Type B pancreatic cell (in vitro differentiated cells): Measurements from ENCODE around the gene DCLK1. TPM values are rescaled to one million over a fixed set of nuclear protein-coding genes. Genes with fewer than 3 reads are reported as not detected.

ENCODE experiments used
- DNase-seq: peaks from one replicate; pipeline ENCODE4 v3.0.0; 2021; ENCODE audit warnings: mixed read lengths; ENCODE audit not compliant: unreplicated experiment; ENCODE audit errors: extremely low spot score
- H3K27ac Mint-ChIP-seq: 2 replicates; pipeline ENCODE4 v1.8.0; 2021; ENCODE audit warnings: mild to moderate bottlenecking, mixed read lengths
- H3K27me3 Mint-ChIP-seq: 2 replicates; pipeline ENCODE4 v1.8.0; 2021; ENCODE audit warnings: mixed read lengths
- H3K36me3 Mint-ChIP-seq: 2 replicates; pipeline ENCODE4 v1.8.0; 2021; ENCODE audit warnings: mixed read lengths
- H3K4me1 Mint-ChIP-seq: one replicate; pipeline ENCODE4 v1.8.0; 2021; ENCODE audit warnings: mixed read lengths; ENCODE audit not compliant: unreplicated experiment
- H3K4me3 Mint-ChIP-seq: 2 replicates; pipeline ENCODE4 v1.8.0; 2021; ENCODE audit warnings: mild to moderate bottlenecking, mixed read lengths
- H3K9me3 Mint-ChIP-seq: 2 replicates; pipeline ENCODE4 v1.8.0; 2021; ENCODE audit warnings: mixed read lengths
- CTCF ChIP-seq: fragments of 200-600 bp; sonication (generic); conservative IDR thresholded peaks from 2 replicates; pipeline ENCODE4 v1.5.0; 2021; ENCODE audit warnings: antibody characterized with exemption, mild to moderate bottlenecking
- total RNA-seq: library from RNA; stranded (reverse); gene quantifications from 2 replicates; pipeline ENCODE4 v1.2.1, GENCODE V29; 2021; ENCODE audit warnings: low replicate concordance

The DCLK1 gene
- total RNA-seq, 1 donor from 2014 or later = 47.1 TPM

DNA sequence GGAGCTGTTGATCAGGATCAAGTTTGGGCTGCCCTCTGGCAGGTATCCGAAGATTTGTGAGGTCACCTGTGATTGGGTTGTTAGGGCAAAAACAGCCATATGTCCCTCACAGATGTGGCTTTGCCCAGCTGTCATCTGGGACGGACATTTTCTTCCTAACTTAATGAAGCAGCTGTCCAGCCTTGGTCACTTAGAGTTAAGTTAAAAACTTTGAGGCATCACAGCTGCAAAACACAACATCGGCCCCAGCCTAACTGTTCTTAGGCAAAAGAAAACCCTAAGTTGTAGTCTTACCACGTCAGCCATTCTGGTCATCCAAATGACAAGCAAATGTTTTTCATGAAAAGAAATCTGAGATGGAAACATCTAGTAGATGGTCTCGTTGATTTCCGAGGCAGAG is 318.4 kb downstream of the DCLK1 start:
- no peak overlapping the region for H3K27ac Mint-ChIP-seq
- no peak for TF ChIP-seq CTCF
- H3K4me1 Mint-ChIP-seq = peaks cover 43% of the 10 kb centered on the region
- peaks cover 3% of the 10 kb centered on the region for H3K27me3 Mint-ChIP-seq
- H3K4me3 Mint-ChIP-seq = no peak overlapping the region
- DNase-seq = no peak
- no peaks in the 10 kb centered on the region for H3K9me3 Mint-ChIP-seq
- H3K36me3 Mint-ChIP-seq = peaks cover 4% of the 10 kb centered on the region

DNA sequence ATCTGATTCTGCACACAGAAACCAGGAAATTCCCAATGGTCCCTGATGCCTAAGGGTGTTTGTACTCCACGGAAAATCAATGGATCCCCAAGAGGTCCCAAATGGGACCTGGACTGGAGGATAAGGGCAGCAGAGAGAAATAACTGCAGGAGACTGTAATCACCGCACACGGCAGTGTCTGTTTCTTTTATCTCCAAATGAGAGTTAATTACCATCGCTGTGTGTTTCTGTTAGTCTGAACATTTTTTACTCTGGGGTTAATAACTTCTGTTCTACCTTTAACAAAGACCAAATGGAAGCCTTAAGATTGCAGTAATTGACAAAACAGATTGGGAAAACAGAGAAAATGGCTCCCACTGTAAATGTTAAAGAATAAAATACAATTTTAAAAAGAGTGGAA is 320.9 kb downstream of the DCLK1 start:
- TF ChIP-seq CTCF = no peak

GRCh38 chr13:35808846-35809245 is 322.3 kb downstream of the DCLK1 start:
- no peak for TF ChIP-seq CTCF
- no peak overlapping the region for H3K27ac Mint-ChIP-seq
- H3K4me3 Mint-ChIP-seq = no peak overlapping the region
- no peak for DNase-seq
- peaks cover 33% of the 10 kb centered on the region for H3K4me1 Mint-ChIP-seq
- no peaks in the 10 kb centered on the region for H3K9me3 Mint-ChIP-seq
- peaks cover 7% of the 10 kb centered on the region for H3K36me3 Mint-ChIP-seq
- peaks cover 6% of the 10 kb centered on the region for H3K27me3 Mint-ChIP-seq

More for the DNA sequence above, 320.9 kb downstream of the DCLK1 start:
- peaks cover 7% of the 10 kb centered on the region for H3K36me3 Mint-ChIP-seq
- H3K4me3 Mint-ChIP-seq = no peak overlapping the region
- no peaks in the 10 kb centered on the region for H3K9me3 Mint-ChIP-seq
- peaks cover 6% of the 10 kb centered on the region for H3K27me3 Mint-ChIP-seq
- H3K4me1 Mint-ChIP-seq = peaks cover 43% of the 10 kb centered on the region
- no peak overlapping the region for H3K27ac Mint-ChIP-seq
- no peak for DNase-seq

DNA sequence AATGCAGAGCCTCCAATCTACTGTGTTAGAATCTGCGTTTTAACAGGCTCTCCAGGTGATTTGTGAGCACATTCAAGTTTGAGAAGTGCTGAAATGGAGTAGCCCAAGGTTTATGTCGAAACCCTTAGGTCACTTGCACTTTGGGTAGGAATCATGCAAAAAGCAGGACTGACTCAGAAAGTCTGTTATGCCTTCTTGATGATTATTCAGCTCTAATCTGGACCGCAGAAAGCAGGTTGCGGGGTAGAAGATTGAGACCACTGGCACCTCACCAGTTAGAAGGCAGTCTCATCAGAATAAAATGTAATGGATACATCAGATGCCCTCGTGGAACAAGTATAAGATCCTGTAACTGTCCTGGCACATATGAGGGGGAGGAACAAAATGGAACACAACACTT is 326.3 kb downstream of the DCLK1 start:
- TF ChIP-seq CTCF = no peak
- Mint-ChIP-seq H3K27me3 (peaks cover 3% of the 10 kb centered on the region), H3K4me1 (peaks cover 20% of the 10 kb centered on the region), H3K36me3 (peaks cover 7% of the 10 kb centered on the region), H3K9me3 (no peaks in the 10 kb centered on the region), H3K4me3 (no peak overlapping the region), H3K27ac (no peak overlapping the region)
- DNase-seq = no peak

GRCh38 chr13:35797991-35798390 is 333.2 kb downstream of the DCLK1 start:
- DNase-seq = no peak
- Mint-ChIP-seq H3K27ac (no peak overlapping the region), H3K36me3 (peaks cover 5% of the 10 kb centered on the region), H3K27me3 (peaks cover 3% of the 10 kb centered on the region), H3K4me3 (no peak overlapping the region), H3K4me1 (peaks cover 14% of the 10 kb centered on the region), H3K9me3 (no peaks in the 10 kb centered on the region)
- no peak for TF ChIP-seq CTCF

DNA sequence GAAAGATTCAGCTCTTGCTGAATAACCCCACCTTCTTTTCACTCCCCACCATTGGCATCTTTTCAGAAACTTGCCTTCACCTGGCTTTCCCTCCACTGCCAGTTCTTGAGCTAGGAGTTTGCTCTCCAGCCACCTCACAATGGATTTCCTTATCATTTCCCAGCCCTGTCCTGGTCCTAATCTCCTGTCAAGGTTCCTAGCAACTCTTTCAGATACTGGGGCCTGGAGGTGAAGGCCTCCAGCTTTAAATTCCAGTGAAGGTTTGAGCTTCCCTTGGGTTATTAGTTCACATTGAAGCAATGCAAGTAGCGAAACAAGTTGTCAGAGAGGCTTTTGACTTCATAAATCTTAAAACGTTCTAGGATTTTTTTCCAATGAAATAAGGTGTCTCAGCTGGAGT is 333.9 kb downstream of the DCLK1 start:
- Mint-ChIP-seq H3K9me3 (no peaks in the 10 kb centered on the region), H3K4me1 (peaks cover 14% of the 10 kb centered on the region), H3K36me3 (peaks cover 5% of the 10 kb centered on the region), H3K4me3 (no peak overlapping the region), H3K27me3 (peaks cover 3% of the 10 kb centered on the region), H3K27ac (no peak overlapping the region)
- DNase-seq = no peak
- no peak for TF ChIP-seq CTCF
